ENCODE measurements around the gene OR56A3.

DNA sequence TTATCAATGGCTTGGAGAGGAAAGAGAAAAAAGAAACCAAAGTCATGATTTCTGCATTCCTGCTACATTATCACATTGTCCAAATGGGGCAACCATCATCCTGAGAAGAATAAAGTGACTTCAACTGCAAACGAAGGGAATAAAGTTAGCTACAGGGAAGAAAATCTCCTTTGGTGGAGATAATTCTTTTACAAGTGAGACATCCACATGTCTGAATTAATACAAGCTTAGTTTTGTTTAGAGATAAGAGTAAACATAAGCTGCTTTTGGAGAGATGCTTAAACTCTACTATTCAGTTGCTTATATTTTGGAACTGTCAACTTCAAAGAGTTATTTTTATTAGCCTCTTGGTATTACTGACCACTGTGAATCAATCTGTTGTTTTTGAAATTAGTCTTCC lies 44.8 kb downstream of the OR56A3 start, which contains the start of gene OR52L1:
- TF ChIP-seq, protein P1, sequence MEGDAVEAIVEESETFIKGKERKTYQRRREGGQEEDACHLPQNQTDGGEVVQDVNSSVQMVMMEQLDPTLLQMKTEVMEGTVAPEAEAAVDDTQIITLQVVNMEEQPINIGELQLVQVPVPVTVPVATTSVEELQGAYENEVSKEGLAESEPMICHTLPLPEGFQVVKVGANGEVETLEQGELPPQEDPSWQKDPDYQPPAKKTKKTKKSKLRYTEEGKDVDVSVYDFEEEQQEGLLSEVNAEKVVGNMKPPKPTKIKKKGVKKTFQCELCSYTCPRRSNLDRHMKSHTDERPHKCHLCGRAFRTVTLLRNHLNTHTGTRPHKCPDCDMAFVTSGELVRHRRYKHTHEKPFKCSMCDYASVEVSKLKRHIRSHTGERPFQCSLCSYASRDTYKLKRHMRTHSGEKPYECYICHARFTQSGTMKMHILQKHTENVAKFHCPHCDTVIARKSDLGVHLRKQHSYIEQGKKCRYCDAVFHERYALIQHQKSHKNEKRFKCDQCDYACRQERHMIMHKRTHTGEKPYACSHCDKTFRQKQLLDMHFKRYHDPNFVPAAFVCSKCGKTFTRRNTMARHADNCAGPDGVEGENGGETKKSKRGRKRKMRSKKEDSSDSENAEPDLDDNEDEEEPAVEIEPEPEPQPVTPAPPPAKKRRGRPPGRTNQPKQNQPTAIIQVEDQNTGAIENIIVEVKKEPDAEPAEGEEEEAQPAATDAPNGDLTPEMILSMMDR (IDR thresholded peaks at IDR 0.05; ENCODE audit: low read length): no peak
- no peak for TF ChIP-seq EZH2 (IDR thresholded peaks at IDR 0.05; ENCODE audit: borderline replicate concordance, low read length)
